GM19455 (cell line): ENCODE results near the gene CRLF2.
"Not testable (repeated sequence)": the region's sequence is repeated elsewhere in the genome, so short reads cannot be mapped to it uniquely, and the experiment has no call there.

ENCODE experiments used
- ATAC-seq: cut with Tn5 transposase; IDR thresholded peaks from one replicate; pipeline ENCODE4 v1.9.1; 2021; ENCODE audit not compliant: unreplicated experiment

The CRLF2 gene

GRCh38 chrX:1169189-1169588 lies 43.3 kb downstream of the CRLF2 start:
- no peak for ATAC-seq

GRCh38 chrX:1167918-1168481 lies 44.4 kb downstream of the CRLF2 start:
- ATAC-seq: no peak

GRCh38 chrX:1167466-1167865 lies 45.0 kb downstream of the CRLF2 start:
- ATAC-seq: no peak

- ATAC-seq: no peak
These were observed 46.8 kb downstream of the CRLF2 start for GRCh38 chrX:1165535-1166196.

GRCh38 chrX:1164322-1165288 lies 47.8 kb downstream of the CRLF2 start:
- ATAC-seq: no peak

GRCh38 chrX:1163231-1163630 lies 49.2 kb downstream of the CRLF2 start:
- no peak for ATAC-seq

- ATAC-seq: no peak
These were observed 50.1 kb downstream of the CRLF2 start for GRCh38 chrX:1162119-1162916.

GRCh38 chrX:1159548-1159947 lies 52.9 kb downstream of the CRLF2 start:
- no peak for ATAC-seq

GRCh38 chrX:1156681-1157455 lies 55.6 kb downstream of the CRLF2 start:
- not testable (repeated sequence) for ATAC-seq

GRCh38 chrX:1153940-1154339 lies 58.5 kb downstream of the CRLF2 start:
- ATAC-seq: no peak

GRCh38 chrX:1152090-1152489 lies 60.4 kb downstream of the CRLF2 start:
- ATAC-seq: no peak

- no peak for ATAC-seq
These were observed 60.9 kb downstream of the CRLF2 start for GRCh38 chrX:1151378-1152077.

GRCh38 chrX:1150569-1151347 lies 61.7 kb downstream of the CRLF2 start:
- no peak for ATAC-seq

- no peak for ATAC-seq
These were observed 64.6 kb downstream of the CRLF2 start for GRCh38 chrX:1147611-1148515.

- no peak for ATAC-seq
These were observed 68.2 kb downstream of the CRLF2 start for GRCh38 chrX:1144293-1144692.
